Measurements from ENCODE around the gene TTLL3.

- TF ChIP-seq YY1 (IDR thresholded peaks at IDR 0.05; ENCODE audit: insufficient read depth, insufficient read length) (no peak), SUZ12 (IDR thresholded peaks at IDR 0.05; ENCODE audit: extremely low read depth, insufficient read depth, insufficient read length) (no peak), ZNF274 (IDR thresholded peaks at IDR 0.05; ENCODE audit: low read depth, low read length) (no peak)
Observed at GRCh38 chr3:9870978-9871377, 60.9 kb downstream of the TTLL3 start.
